Prostate gland (tissue), 2 donors: ENCODE results near the gene CABCOCO1.

ENCODE experiments used
- CTCF ChIP-seq, 4 experiments: fragments of 200-600 bp in 2 of 4; fragments of 450-650 bp in 2 of 4; sonication (generic) in 2 of 4; IDR thresholded peaks; 1 replicate in 3 of 4; 2 replicates in 1 of 4; pipeline ENCODE4 v1.5.1; 2016 to 2019; ENCODE audit warnings: antibody characterized with exemption in 4 of 4, mild to moderate bottlenecking in 2 of 4, moderate library complexity in 2 of 4
- POLR2A ChIP-seq: fragments of 450-650 bp; IDR thresholded peaks from one replicate; pipeline ENCODE4 v1.6.1; 2016; ENCODE audit warnings: antibody characterized with exemption, mild to moderate bottlenecking
- POLR2AphosphoS5 ChIP-seq: sonication (generic); formaldehyde crosslinking; IDR thresholded peaks from one replicate; pipeline ENCODE4 v1.6.1; 2017; ENCODE audit warnings: antibody characterized with exemption

GRCh38 chr10:61812052-61812721, 149.5 kb downstream of the CABCOCO1 start:
- no peak for TF ChIP-seq POLR2AphosphoS5
- TF ChIP-seq CTCF (IDR thresholded peaks at IDR 0.05): no peak
- TF ChIP-seq POLR2A: no peak
